Measurements from ENCODE around the gene ADARB1. TPM values are rescaled to one million over a fixed set of nuclear protein-coding genes. Genes with fewer than 3 reads are reported as not detected.

The ADARB1 gene
- total RNA-seq, 1 donor from 2014 or later: 25.8 TPM

GRCh38 chr21:45153358-45154318 is 79.3 kb downstream of the ADARB1 start:
- Histone ChIP-seq H3K4me1 (ENCODE audit: insufficient read depth, low read length) (peaks cover 35% of the 10 kb centered on the region), H3K36me3 (ENCODE audit: insufficient read depth, low read length) (no peaks in the 10 kb centered on the region), H3K9me3 (ENCODE audit: insufficient read depth, low read depth, low read length) (no peaks in the 10 kb centered on the region), H3K79me2 (ENCODE audit: insufficient read depth, low read length) (no peaks in the 10 kb centered on the region), H4K20me1 (ENCODE audit: insufficient read depth, low read length) (no peaks in the 10 kb centered on the region), H3K4me3 (ENCODE audit: insufficient read depth, low read depth, low read length) (peak overlapping the region; percentile 20), H3K4me2 (ENCODE audit: low read length) (peak overlapping the region; percentile 78), H3K27ac (ENCODE audit: low read depth, low read length) (peak overlapping the region; percentile 85), H3K27me3 (ENCODE audit: insufficient read depth, low read length) (no peaks in the 10 kb centered on the region), H2AFZ (ENCODE audit: low read depth, low read length) (no peak overlapping the region), H3K9ac (ENCODE audit: low read length) (peak overlapping the region; percentile 73)
- DNase-seq (ENCODE audit: low read depth) (peak; percentile 76), FAIRE-seq (peak; percentile 93)
- TF ChIP-seq EZH2 (IDR thresholded peaks at IDR 0.05; ENCODE audit: insufficient read depth, low read length): no peak
- TF ChIP-seq CTCF (IDR thresholded peaks at IDR 0.05; ENCODE audit: insufficient read depth, low read depth, low read length): no peak
- Mint-ChIP-seq H3K9me3 (ENCODE audit: unreplicated experiment) (no peaks in the 10 kb centered on the region), H3K27me3 (ENCODE audit: low read depth, unreplicated experiment) (no peaks in the 10 kb centered on the region), H3K4me3 (ENCODE audit: unreplicated experiment) (peak overlapping the region; percentile 54), H3K4me1 (ENCODE audit: low read depth, unreplicated experiment) (peaks cover 44% of the 10 kb centered on the region), H3K27ac (ENCODE audit: unreplicated experiment) (peak overlapping the region; percentile 96), H3K36me3 (ENCODE audit: low read depth, unreplicated experiment) (peaks cover 4% of the 10 kb centered on the region)

- Mint-ChIP-seq H3K27ac (ENCODE audit: unreplicated experiment) (peak overlapping the region; percentile 96), H3K36me3 (ENCODE audit: low read depth, unreplicated experiment) (peaks cover 3% of the 10 kb centered on the region), H3K4me1 (ENCODE audit: low read depth, unreplicated experiment) (peaks cover 44% of the 10 kb centered on the region), H3K27me3 (ENCODE audit: low read depth, unreplicated experiment) (no peaks in the 10 kb centered on the region), H3K4me3 (ENCODE audit: unreplicated experiment) (peak overlapping the region; percentile 41), H3K9me3 (ENCODE audit: unreplicated experiment) (no peaks in the 10 kb centered on the region)
- H3K9ac ChIP-seq (ENCODE audit: low read length): peak overlapping the region; percentile 73
- no peaks in the 10 kb centered on the region for H3K27me3 ChIP-seq (ENCODE audit: insufficient read depth, low read length)
- peak; percentile 63 for FAIRE-seq
- H3K27ac ChIP-seq (ENCODE audit: low read depth, low read length): peak overlapping the region; percentile 85
- no peaks in the 10 kb centered on the region for H3K36me3 ChIP-seq (ENCODE audit: insufficient read depth, low read length)
- no peaks in the 10 kb centered on the region for H3K9me3 ChIP-seq (ENCODE audit: insufficient read depth, low read depth, low read length)
- TF ChIP-seq CTCF (IDR thresholded peaks at IDR 0.05; ENCODE audit: insufficient read depth, low read depth, low read length) (no peak), EZH2 (IDR thresholded peaks at IDR 0.05; ENCODE audit: insufficient read depth, low read length) (no peak)
- H4K20me1 ChIP-seq (ENCODE audit: insufficient read depth, low read length): no peaks in the 10 kb centered on the region
- H3K79me2 ChIP-seq (ENCODE audit: insufficient read depth, low read length): no peaks in the 10 kb centered on the region
- H3K4me1 ChIP-seq (ENCODE audit: insufficient read depth, low read length): peaks cover 35% of the 10 kb centered on the region
- peak overlapping the region; percentile 78 for H3K4me2 ChIP-seq (ENCODE audit: low read length)
- peak overlapping the region; percentile 36 for H2AFZ ChIP-seq (ENCODE audit: low read depth, low read length)
- no peak overlapping the region for H3K4me3 ChIP-seq (ENCODE audit: insufficient read depth, low read depth, low read length)
- DNase-seq (ENCODE audit: low read depth): peak; percentile 80
Measured at GRCh38 chr21:45154511-45155508, 80.4 kb downstream of the ADARB1 start.

All from astrocyte (in vitro differentiated cells and primary cell).